Natural killer cell (primary cell): Measurements from ENCODE around the gene EMSY. TPM values are rescaled to one million over a fixed set of nuclear protein-coding genes. Genes with fewer than 3 reads are reported as not detected.

Experiments used
- ATAC-seq, 3 donors: fragments of 150-1000 bp in 2 of 3; fragments of 200-7000 bp in 1 of 3; cut with Tn5 transposase; 1 replicate in 1 of 3; 2 replicates in 2 of 3; pipeline ENCODE4 v1.10.0; 2021; ENCODE audit warnings: mild to moderate bottlenecking in 2 of 3, moderate library complexity in 2 of 3
- DNase-seq, 2 donors: peaks; one replicate each; pipeline versions ENCODE4 v3.0.0 to v3.0.0-alpha.2; 2013 to 2021; ENCODE audit warnings: mixed read lengths in 1 of 2
- H3K27ac ChIP-seq: one replicate; pipeline ENCODE4 v1.5.1; 2013; ENCODE audit warnings: mild to moderate bottlenecking, low read length
- H3K27me3 ChIP-seq: one replicate; pipeline ENCODE4 v1.6.1; 2013; ENCODE audit warnings: low read length; ENCODE audit not compliant: control insufficient read depth, insufficient read depth
- H3K36me3 ChIP-seq: one replicate; pipeline ENCODE4 v1.6.1; 2013; ENCODE audit warnings: low read length; ENCODE audit not compliant: control insufficient read depth, insufficient read depth
- H3K4me1 ChIP-seq: one replicate; pipeline ENCODE4 v1.6.1; 2013; ENCODE audit warnings: low read length; ENCODE audit not compliant: control insufficient read depth, insufficient read depth
- H3K4me3 ChIP-seq: one replicate; pipeline ENCODE4 v1.5.1; 2013; ENCODE audit warnings: low read length
- H3K9me3 ChIP-seq: one replicate; pipeline ENCODE4 v1.6.1; 2013; ENCODE audit warnings: low read length; ENCODE audit not compliant: control insufficient read depth, insufficient read depth
- H3K27ac Mint-ChIP-seq, 2 donors: one replicate each; pipeline ENCODE4 v1.8.0; 2022; ENCODE audit warnings: mild to moderate bottlenecking in 2 of 2, mixed read lengths in 2 of 2, moderate library complexity in 1 of 2
- H3K27me3 Mint-ChIP-seq, 2 donors: one replicate each; pipeline ENCODE4 v1.8.0; 2022; ENCODE audit warnings: low read depth in 2 of 2, mixed read lengths in 2 of 2
- H3K36me3 Mint-ChIP-seq: one replicate; pipeline ENCODE4 v1.8.0; 2022; ENCODE audit warnings: mixed read lengths
- H3K4me1 Mint-ChIP-seq, 2 donors: one replicate each; pipeline ENCODE4 v1.8.0; 2022; ENCODE audit warnings: mixed read lengths in 2 of 2
- H3K4me3 Mint-ChIP-seq: one replicate; pipeline ENCODE4 v1.8.0; 2022; ENCODE audit warnings: mild to moderate bottlenecking, moderate library complexity, mixed read lengths
- H3K9me3 Mint-ChIP-seq, 2 donors: one replicate each; pipeline ENCODE4 v1.8.0; 2022; ENCODE audit warnings: mixed read lengths in 2 of 2
- WGBS: methylation state at CpG from one replicate; pipeline ENCODE4 v1.1.7; 2013; ENCODE audit warnings: missing lambda C conversion rate; ENCODE audit not compliant: insufficient coverage; 5-methylcytosine and 5-hydroxymethylcytosine counted together
- intact Hi-C: fragments of 100-400 bp; cut with micrococcal nuclease; formaldehyde crosslinking; loops from one replicate; pipeline ENCODE4 v1.14.2; 2022
- total RNA-seq, 4 donors: library from RNA; stranded (reverse); fragments of 120-200 nt in 1 of 4; gene quantifications; one replicate each; pipeline versions ENCODE4 v1.2.3 to v1.2.4, GENCODE V29; 2013 to 2022
- TF ChIP-seq, protein P1 (sequence below): fragments of 200-600 bp; IDR thresholded peaks from one replicate; pipeline ENCODE4 v1.8.0; 2022; ENCODE audit warnings: antibody characterized with exemption

EMSY gene
- total RNA-seq, 3 donors from 2014 or later (not counting 1 experiment from before 2014, with no cell fraction given) = 36.0 to 43.8 (median 39.4) TPM

DNA sequence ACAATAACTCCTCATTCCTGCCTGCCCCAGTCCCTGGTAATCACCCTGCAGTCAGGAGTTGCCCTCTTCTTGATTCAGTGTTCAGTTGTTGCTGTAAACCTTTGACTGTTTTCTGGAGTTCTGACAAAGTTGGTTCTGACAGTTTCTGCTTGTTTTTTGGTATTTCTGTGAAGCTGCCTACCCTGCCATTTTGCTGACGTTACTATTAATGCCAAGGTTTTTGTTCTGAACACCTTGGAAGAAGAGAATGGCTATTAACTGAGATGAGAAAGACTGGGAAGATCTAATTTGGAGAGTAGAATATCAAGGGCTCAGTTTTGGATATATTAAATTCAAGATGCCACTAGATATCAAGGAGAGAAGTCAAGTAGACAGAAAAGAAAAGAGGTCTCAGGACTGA is 113.7 kb downstream of the EMSY start:
- H3K36me3 ChIP-seq = no peaks in the 10 kb centered on the region
- no peaks in the 10 kb centered on the region for H3K9me3 ChIP-seq
- ATAC-seq (no peak), DNase-seq (no peak)
- H3K27ac ChIP-seq = no peak overlapping the region
- Mint-ChIP-seq H3K27ac (no peak overlapping the region), H3K27me3 (peaks cover 10 to 11% of the 10 kb centered on the region in 2 donors), H3K4me1 (no peaks in the 10 kb centered on the region), H3K36me3 (no peaks in the 10 kb centered on the region), H3K4me3 (no peak overlapping the region), H3K9me3 (no peaks in the 10 kb centered on the region)
- TF ChIP-seq, protein P1, sequence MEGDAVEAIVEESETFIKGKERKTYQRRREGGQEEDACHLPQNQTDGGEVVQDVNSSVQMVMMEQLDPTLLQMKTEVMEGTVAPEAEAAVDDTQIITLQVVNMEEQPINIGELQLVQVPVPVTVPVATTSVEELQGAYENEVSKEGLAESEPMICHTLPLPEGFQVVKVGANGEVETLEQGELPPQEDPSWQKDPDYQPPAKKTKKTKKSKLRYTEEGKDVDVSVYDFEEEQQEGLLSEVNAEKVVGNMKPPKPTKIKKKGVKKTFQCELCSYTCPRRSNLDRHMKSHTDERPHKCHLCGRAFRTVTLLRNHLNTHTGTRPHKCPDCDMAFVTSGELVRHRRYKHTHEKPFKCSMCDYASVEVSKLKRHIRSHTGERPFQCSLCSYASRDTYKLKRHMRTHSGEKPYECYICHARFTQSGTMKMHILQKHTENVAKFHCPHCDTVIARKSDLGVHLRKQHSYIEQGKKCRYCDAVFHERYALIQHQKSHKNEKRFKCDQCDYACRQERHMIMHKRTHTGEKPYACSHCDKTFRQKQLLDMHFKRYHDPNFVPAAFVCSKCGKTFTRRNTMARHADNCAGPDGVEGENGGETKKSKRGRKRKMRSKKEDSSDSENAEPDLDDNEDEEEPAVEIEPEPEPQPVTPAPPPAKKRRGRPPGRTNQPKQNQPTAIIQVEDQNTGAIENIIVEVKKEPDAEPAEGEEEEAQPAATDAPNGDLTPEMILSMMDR = no peak
- 96% methylated on average over 1 of the region's 1 CpG for WGBS
- intact Hi-C loops = no loop called here
- H3K27me3 ChIP-seq = peaks cover 7% of the 10 kb centered on the region
- no peaks in the 10 kb centered on the region for H3K4me1 ChIP-seq
- no peak overlapping the region for H3K4me3 ChIP-seq

DNA sequence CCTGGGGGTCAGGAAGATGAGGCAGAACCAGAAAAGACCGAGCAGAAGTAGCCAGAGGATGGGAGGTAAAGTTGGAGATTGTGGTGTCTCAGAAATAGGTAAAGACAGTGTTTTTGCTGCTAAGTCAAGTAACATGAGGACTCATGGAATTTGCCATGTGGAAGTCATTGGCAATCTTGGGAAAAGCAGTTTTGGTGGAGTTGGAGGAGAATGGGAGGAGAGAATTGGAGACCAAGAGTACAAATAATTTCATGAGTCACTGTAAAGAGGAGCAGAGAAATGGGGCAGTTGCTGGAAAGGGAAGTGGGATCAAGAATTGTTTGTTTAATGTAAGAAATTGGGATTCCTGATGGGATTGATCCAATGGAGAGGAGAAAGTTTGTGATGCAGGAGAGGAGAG is 114.1 kb downstream of the EMSY start:
- no peak overlapping the region for H3K4me3 Mint-ChIP-seq
- intact Hi-C loops = no loop called here
- H3K9me3 Mint-ChIP-seq = no peaks in the 10 kb centered on the region

GRCh38 chr11:76559346-76559745 is 114.5 kb downstream of the EMSY start:
- Histone ChIP-seq H3K36me3 (no peaks in the 10 kb centered on the region), H3K9me3 (no peaks in the 10 kb centered on the region), H3K27ac (no peak overlapping the region), H3K27me3 (peaks cover 7% of the 10 kb centered on the region), H3K4me1 (no peaks in the 10 kb centered on the region), H3K4me3 (no peak overlapping the region)
- no peak overlapping the region for H3K4me3 Mint-ChIP-seq
- peaks cover 0 to 1% of the 10 kb centered on the region in 2 donors for H3K9me3 Mint-ChIP-seq
- H3K36me3 Mint-ChIP-seq = no peaks in the 10 kb centered on the region
- no peaks in the 10 kb centered on the region for H3K4me1 Mint-ChIP-seq
- peaks cover 12 to 18% of the 10 kb centered on the region in 2 donors for H3K27me3 Mint-ChIP-seq
- H3K27ac Mint-ChIP-seq = no peak overlapping the region
- DNase-seq (no peak), ATAC-seq (no peak)
- 94% methylated on average over 1 of the region's 1 CpG for WGBS
- intact Hi-C loops = no loop called here
- TF ChIP-seq, protein P1 = no peak

More for the DNA sequence above, 114.1 kb downstream of the EMSY start:
- no peak overlapping the region for H3K27ac Mint-ChIP-seq
- DNase-seq = no peak
- 81% methylated on average over 1 of the region's 1 CpG for WGBS
- no peaks in the 10 kb centered on the region for H3K4me1 ChIP-seq
- peaks cover 10 to 14% of the 10 kb centered on the region in 2 donors for H3K27me3 Mint-ChIP-seq
- no peaks in the 10 kb centered on the region for H3K9me3 ChIP-seq
- H3K36me3 ChIP-seq = no peaks in the 10 kb centered on the region
- H3K27ac ChIP-seq = no peak overlapping the region
- no peaks in the 10 kb centered on the region for H3K36me3 Mint-ChIP-seq
- ATAC-seq = no peak
- no peak overlapping the region for H3K4me3 ChIP-seq
- H3K4me1 Mint-ChIP-seq = no peaks in the 10 kb centered on the region
- peaks cover 7% of the 10 kb centered on the region for H3K27me3 ChIP-seq
- TF ChIP-seq, protein P1 = no peak

DNA sequence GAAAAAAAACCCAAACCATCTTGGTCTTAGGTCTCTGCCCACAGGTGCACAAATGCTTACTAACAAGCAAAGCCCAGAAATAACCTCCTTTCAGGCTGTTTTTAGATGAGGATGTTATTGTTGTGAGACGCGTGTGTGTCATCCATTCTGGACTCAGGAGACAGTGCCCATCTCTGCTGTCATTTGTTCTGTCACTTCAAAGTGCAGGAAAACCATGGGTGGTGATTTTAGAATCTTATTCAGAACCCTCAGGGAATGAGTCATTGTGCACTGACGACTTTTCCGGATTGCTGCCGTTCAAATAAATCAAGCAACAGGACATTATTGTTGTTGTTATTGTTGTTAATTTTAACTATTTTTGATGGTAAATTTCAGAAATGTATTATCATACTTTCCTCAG is 115.4 kb downstream of the EMSY start:
- no peak overlapping the region for H3K27ac ChIP-seq
- H3K4me1 Mint-ChIP-seq = no peaks in the 10 kb centered on the region
- no peak overlapping the region for H3K4me3 ChIP-seq
- H3K4me1 ChIP-seq = no peaks in the 10 kb centered on the region
- no peak overlapping the region for H3K4me3 Mint-ChIP-seq
- peaks cover 0 to 2% of the 10 kb centered on the region in 2 donors for H3K9me3 Mint-ChIP-seq
- intact Hi-C loops = no loop called here
- no peak overlapping the region for H3K27ac Mint-ChIP-seq
- ATAC-seq (no peak), DNase-seq (peak in 1 of 2 donors; percentile 36)
- TF ChIP-seq, protein P1 = no peak
- WGBS = 93% methylated on average over 5 of the region's 5 CpGs
- H3K9me3 ChIP-seq = no peaks in the 10 kb centered on the region
- H3K36me3 ChIP-seq = no peaks in the 10 kb centered on the region
- peaks cover 16 to 22% of the 10 kb centered on the region in 2 donors for H3K27me3 Mint-ChIP-seq
- H3K27me3 ChIP-seq = peaks cover 7% of the 10 kb centered on the region
- no peaks in the 10 kb centered on the region for H3K36me3 Mint-ChIP-seq
